H1 (cell line): Measurements from ENCODE around the gene BCO2. TPM values are rescaled to one million over a fixed set of nuclear protein-coding genes. Genes with fewer than 3 reads are reported as not detected.

Source experiments
- CHD1 ChIP-seq: IDR thresholded peaks from 2 replicates; pipeline ENCODE4 v1.6.1; 2012; ENCODE audit warnings: low read depth, low read length, improper control_type of control experiment
- CHD7 ChIP-seq: fragments of 300-600 bp; sonication (generic); IDR thresholded peaks from 2 replicates; pipeline ENCODE4 v1.7.1; 2012; ENCODE audit warnings: low read length, moderate library complexity, mild to moderate bottlenecking, inconsistent platforms; ENCODE audit not compliant: insufficient replicate concordance
- HDAC2 ChIP-seq, 2 experiments: fragments of 300-600 bp in 1 of 2; sonication (generic) in 1 of 2; IDR thresholded peaks; 2 replicates each; pipeline ENCODE4 v1.6.1; 2011 to 2012; ENCODE audit warnings: low read depth in 2 of 2, low read length in 2 of 2, mild to moderate bottlenecking in 2 of 2, moderate library complexity in 2 of 2, borderline replicate concordance in 1 of 2, inconsistent platforms in 1 of 2
- MAFK ChIP-seq: IDR thresholded peaks from 2 replicates; pipeline ENCODE4 v1.6.1; 2012; ENCODE audit warnings: low read depth, mild to moderate bottlenecking, improper control_type of control experiment, low read length
- polyA plus RNA-seq, 7 experiments: library from polyadenylated mRNA; depleted of rRNA in 3 of 7; stranded (reverse) in 5 of 7; unstranded in 2 of 7; fragments of >200 nt in 5 of 7; fragments of 200-250 nt in 2 of 7; gene quantifications; 1 replicate in 5 of 7; 2 replicates in 1 of 7; 4 replicates in 1 of 7; pipeline versions ENCODE4 v1.2.1 to v1.2.3, GENCODE V29; 2011 to 2013; ENCODE audit warnings: missing spikeins in 2 of 7, mixed read lengths in 2 of 7
- total RNA-seq: library from RNA; stranded (reverse); fragmentation: NEBNext Ultra II Directional; extraction: Animal tissue kit (Norgen Biotek cat#: 25700); gene quantifications from 2 replicates; pipeline ENCODE4 v1.2.1, GENCODE V29; 2021
- TF ChIP-seq, protein P1 (sequence below), 3 experiments: IDR thresholded peaks; 1 replicate in 2 of 3; 2 replicates in 1 of 3; pipeline versions ENCODE4 v1.5.1 to v1.6.1; 2011; ENCODE audit warnings: low read length in 3 of 3, mild to moderate bottlenecking in 3 of 3, inconsistent platforms in 2 of 3, low read depth in 1 of 3, moderate library complexity in 1 of 3; ENCODE audit not compliant: insufficient read depth in 1 of 3; ENCODE audit errors: control extremely low read depth in 1 of 3

BCO2 gene
- total and polyA plus RNA-seq, 2 of the 8 experiments (the other 6 are each of a cell fraction or from before 2014, with no cell fraction given): 0.42 to 0.82 TPM

- no peak for TF ChIP-seq CHD7
- TF ChIP-seq HDAC2 (IDR thresholded peaks at IDR 0.05; ENCODE audit: borderline replicate concordance in 1 of 2, low read depth in 2 of 2, low read length in 2 of 2): no peak
- no peak for TF ChIP-seq MAFK
- TF ChIP-seq, protein P1, sequence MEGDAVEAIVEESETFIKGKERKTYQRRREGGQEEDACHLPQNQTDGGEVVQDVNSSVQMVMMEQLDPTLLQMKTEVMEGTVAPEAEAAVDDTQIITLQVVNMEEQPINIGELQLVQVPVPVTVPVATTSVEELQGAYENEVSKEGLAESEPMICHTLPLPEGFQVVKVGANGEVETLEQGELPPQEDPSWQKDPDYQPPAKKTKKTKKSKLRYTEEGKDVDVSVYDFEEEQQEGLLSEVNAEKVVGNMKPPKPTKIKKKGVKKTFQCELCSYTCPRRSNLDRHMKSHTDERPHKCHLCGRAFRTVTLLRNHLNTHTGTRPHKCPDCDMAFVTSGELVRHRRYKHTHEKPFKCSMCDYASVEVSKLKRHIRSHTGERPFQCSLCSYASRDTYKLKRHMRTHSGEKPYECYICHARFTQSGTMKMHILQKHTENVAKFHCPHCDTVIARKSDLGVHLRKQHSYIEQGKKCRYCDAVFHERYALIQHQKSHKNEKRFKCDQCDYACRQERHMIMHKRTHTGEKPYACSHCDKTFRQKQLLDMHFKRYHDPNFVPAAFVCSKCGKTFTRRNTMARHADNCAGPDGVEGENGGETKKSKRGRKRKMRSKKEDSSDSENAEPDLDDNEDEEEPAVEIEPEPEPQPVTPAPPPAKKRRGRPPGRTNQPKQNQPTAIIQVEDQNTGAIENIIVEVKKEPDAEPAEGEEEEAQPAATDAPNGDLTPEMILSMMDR (IDR thresholded peaks at IDR 0.05; ENCODE audit: control extremely low read depth in 1 of 3, insufficient read depth in 1 of 3, low read depth in 1 of 3, low read length in 3 of 3): no peak
- no peak for TF ChIP-seq CHD1
Observed at GRCh38 chr11:112266410-112266778, 91.1 kb downstream of the BCO2 start (continued).
